Measurements from ENCODE around the gene LTBP1.
A peak's percentile ranks its signal among the peaks of the same experiment; 100 is the strongest.

LTBP1 gene

DNA sequence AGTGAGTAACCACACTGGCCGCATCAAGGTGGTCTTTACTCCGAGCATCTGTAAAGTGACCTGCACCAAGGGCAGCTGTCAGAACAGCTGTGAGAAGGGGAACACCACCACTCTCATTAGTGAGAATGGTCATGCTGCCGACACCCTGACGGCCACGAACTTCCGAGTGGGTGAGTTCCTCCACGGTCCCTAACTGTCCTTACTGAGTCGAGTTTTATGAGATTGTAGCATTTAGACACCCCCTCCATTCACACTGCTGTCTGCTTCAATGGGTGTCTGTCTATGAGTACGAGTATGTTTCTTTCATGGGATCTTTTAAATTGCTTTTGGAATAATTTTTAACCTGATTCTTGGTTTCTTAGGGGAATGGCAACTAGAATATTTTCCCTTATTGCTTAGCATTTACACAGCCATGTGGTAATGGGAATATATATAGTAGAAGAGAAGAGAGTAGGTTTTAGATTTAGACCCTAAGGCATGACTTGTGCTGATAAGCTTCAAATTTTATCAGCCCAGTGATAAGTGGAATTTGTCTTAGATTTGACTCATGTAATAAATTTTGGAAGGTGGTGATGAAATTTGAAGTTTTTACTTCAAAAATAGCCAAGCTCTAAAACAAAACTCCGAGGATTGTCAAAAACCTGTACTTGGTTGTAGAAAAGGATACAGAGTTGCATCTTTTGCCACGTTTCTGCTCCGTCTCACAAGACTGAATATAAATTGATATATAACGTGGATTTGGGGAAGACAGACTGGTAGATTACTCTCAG, 188.2 kb downstream of the LTBP1 start:
- TF ChIP-seq, protein P1, sequence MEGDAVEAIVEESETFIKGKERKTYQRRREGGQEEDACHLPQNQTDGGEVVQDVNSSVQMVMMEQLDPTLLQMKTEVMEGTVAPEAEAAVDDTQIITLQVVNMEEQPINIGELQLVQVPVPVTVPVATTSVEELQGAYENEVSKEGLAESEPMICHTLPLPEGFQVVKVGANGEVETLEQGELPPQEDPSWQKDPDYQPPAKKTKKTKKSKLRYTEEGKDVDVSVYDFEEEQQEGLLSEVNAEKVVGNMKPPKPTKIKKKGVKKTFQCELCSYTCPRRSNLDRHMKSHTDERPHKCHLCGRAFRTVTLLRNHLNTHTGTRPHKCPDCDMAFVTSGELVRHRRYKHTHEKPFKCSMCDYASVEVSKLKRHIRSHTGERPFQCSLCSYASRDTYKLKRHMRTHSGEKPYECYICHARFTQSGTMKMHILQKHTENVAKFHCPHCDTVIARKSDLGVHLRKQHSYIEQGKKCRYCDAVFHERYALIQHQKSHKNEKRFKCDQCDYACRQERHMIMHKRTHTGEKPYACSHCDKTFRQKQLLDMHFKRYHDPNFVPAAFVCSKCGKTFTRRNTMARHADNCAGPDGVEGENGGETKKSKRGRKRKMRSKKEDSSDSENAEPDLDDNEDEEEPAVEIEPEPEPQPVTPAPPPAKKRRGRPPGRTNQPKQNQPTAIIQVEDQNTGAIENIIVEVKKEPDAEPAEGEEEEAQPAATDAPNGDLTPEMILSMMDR (IDR thresholded peaks at IDR 0.05; ENCODE audit: low read depth, low read length, missing control alignments), result no peak
- in situ Hi-C loops (cut with HindIII; ENCODE audit: low sequenced_read_pairs), result no loop called here
- peak overlapping the region; percentile 63 for H3K4me3 ChIP-seq (ENCODE audit: low read depth, low read length)
- no peak for DNase-seq (ENCODE audit: low read depth)

GRCh38 chr2:33135645-33136044, 188.9 kb downstream of the LTBP1 start:
- peak overlapping the region; percentile 63 for H3K4me3 ChIP-seq (ENCODE audit: low read depth, low read length)
- no peak for DNase-seq (ENCODE audit: low read depth)
- in situ Hi-C loops (cut with HindIII; ENCODE audit: low sequenced_read_pairs), result no loop called here
- TF ChIP-seq, protein P1 (IDR thresholded peaks at IDR 0.05; ENCODE audit: low read depth, low read length, missing control alignments), result no peak

- TF ChIP-seq, protein P1 (IDR thresholded peaks at IDR 0.05; ENCODE audit: low read depth, low read length, missing control alignments), result no peak
- peak overlapping the region; percentile 63 for H3K4me3 ChIP-seq (ENCODE audit: low read depth, low read length)
- in situ Hi-C loops (cut with HindIII; ENCODE audit: low sequenced_read_pairs), result no loop called here
- no peak for DNase-seq (ENCODE audit: low read depth)
These were observed 189.3 kb downstream of the LTBP1 start for GRCh38 chr2:33136056-33136455.

GRCh38 chr2:33136566-33136965, 189.8 kb downstream of the LTBP1 start:
- peak overlapping the region; percentile 63 for H3K4me3 ChIP-seq (ENCODE audit: low read depth, low read length)
- TF ChIP-seq, protein P1 (IDR thresholded peaks at IDR 0.05; ENCODE audit: low read depth, low read length, missing control alignments), result no peak
- DNase-seq (ENCODE audit: low read depth), result no peak
- in situ Hi-C loops (cut with HindIII; ENCODE audit: low sequenced_read_pairs), result no loop called here

DNA sequence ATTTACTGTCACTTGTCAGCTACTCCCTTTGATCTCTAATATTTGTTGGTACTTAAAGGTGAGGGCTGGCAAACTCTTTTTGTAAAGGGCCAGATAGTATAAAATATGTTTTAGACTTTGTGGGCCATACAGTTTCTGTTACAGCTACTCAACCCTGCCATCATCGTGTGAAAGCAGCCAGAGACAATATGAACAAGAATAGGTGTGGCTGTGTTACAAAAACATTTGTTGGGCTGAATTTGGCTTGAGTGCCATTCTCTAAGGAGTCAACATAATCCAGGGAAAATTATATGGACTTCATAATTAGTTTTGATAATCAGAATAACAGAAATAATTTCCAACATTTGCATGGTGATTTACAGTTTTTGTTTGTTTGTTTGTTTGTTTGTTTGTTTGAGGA, 190.6 kb downstream of the LTBP1 start:
- TF ChIP-seq, protein P1 (IDR thresholded peaks at IDR 0.05; ENCODE audit: low read depth, low read length, missing control alignments), result no peak
- in situ Hi-C loops (cut with HindIII; ENCODE audit: low sequenced_read_pairs), result no loop called here
- no peak for DNase-seq (ENCODE audit: low read depth)
- peak overlapping the region; percentile 17 for H3K4me3 ChIP-seq (ENCODE audit: low read depth, low read length)

DNA sequence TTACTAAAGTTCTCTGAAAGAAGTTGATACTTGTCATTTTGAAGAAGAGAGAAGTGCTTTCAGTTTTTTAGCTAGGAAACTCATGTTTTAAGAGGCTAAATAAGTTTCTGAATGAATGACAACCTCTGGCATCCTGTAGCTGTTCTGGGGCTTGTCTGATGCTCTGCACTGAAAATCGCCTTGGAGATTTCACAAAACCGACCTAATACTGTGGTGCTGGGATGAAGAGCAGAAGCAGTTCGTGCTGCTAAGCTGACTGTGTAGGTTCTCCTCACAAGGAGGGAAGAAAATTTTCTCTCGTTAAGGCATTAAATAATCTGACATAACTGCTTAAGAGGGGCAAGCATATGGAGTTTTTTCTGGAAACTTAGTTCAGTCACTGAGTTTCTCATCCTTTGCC, 193.2 kb downstream of the LTBP1 start:
- in situ Hi-C loops (cut with HindIII; ENCODE audit: low sequenced_read_pairs), result no loop called here
- TF ChIP-seq, protein P1 (IDR thresholded peaks at IDR 0.05; ENCODE audit: low read depth, low read length, missing control alignments), result no peak
- H3K4me3 ChIP-seq (ENCODE audit: low read depth, low read length), result no peak overlapping the region
- DNase-seq (ENCODE audit: low read depth), result no peak

All from astrocyte of the cerebellum (primary cell).